Measurements from ENCODE around the gene SHISA5.

The SHISA5 gene

GRCh38 chr3:48446043-48446424 lies 57.9 kb downstream of the SHISA5 start:
- Histone ChIP-seq H3K4me3 (ENCODE audit: low read length) (peak overlapping the region; percentile 82), H3K4me2 (ENCODE audit: low read length) (peak overlapping the region; percentile 90), H3K4me1 (ENCODE audit: control insufficient read depth, insufficient read depth, low read length) (peaks cover 32% of the 10 kb centered on the region), H3K9ac (ENCODE audit: low read depth, low read length) (peak overlapping the region; percentile 84), H3K36me3 (ENCODE audit: insufficient read depth, low read length) (peaks cover 21% of the 10 kb centered on the region), H3K9me3 (replicated peaks; ENCODE audit: low read length) (no peaks in the 10 kb centered on the region), H3K27me3 (ENCODE audit: control insufficient read depth, insufficient read depth, low read length) (no peaks in the 10 kb centered on the region)

GRCh38 chr3:48445277-48445882 lies 58.6 kb downstream of the SHISA5 start:
- Histone ChIP-seq H3K9ac (ENCODE audit: low read depth, low read length) (peak overlapping the region; percentile 84), H3K4me3 (ENCODE audit: low read length) (peak overlapping the region; percentile 82), H3K4me1 (ENCODE audit: control insufficient read depth, insufficient read depth, low read length) (peaks cover 32% of the 10 kb centered on the region), H3K9me3 (replicated peaks; ENCODE audit: low read length) (no peaks in the 10 kb centered on the region), H3K27me3 (ENCODE audit: control insufficient read depth, insufficient read depth, low read length) (no peaks in the 10 kb centered on the region), H3K4me2 (ENCODE audit: low read length) (peak overlapping the region; percentile 90), H3K36me3 (ENCODE audit: insufficient read depth, low read length) (peaks cover 21% of the 10 kb centered on the region)

- peak overlapping the region; percentile 88 for H3K4me3 ChIP-seq (ENCODE audit: low read length)
- peak overlapping the region; percentile 94 for H3K9ac ChIP-seq (ENCODE audit: low read depth, low read length)
- peaks cover 21% of the 10 kb centered on the region for H3K36me3 ChIP-seq (ENCODE audit: insufficient read depth, low read length)
- H3K4me2 ChIP-seq (ENCODE audit: low read length), result peak overlapping the region; percentile 90
- H3K9me3 ChIP-seq (replicated peaks; ENCODE audit: low read length), result no peaks in the 10 kb centered on the region
- peaks cover 20% of the 10 kb centered on the region for H3K4me1 ChIP-seq (ENCODE audit: control insufficient read depth, insufficient read depth, low read length)
- H3K27me3 ChIP-seq (ENCODE audit: control insufficient read depth, insufficient read depth, low read length), result no peaks in the 10 kb centered on the region
These were observed 62.0 kb downstream of the SHISA5 start for GRCh38 chr3:48441940-48442339.

- H3K4me2 ChIP-seq (ENCODE audit: low read length), result peak overlapping the region; percentile 90
- peak overlapping the region; percentile 94 for H3K9ac ChIP-seq (ENCODE audit: low read depth, low read length)
- H3K36me3 ChIP-seq (ENCODE audit: insufficient read depth, low read length), result peaks cover 21% of the 10 kb centered on the region
- H3K4me3 ChIP-seq (ENCODE audit: low read length), result peak overlapping the region; percentile 88
- peaks cover 14% of the 10 kb centered on the region for H3K4me1 ChIP-seq (ENCODE audit: control insufficient read depth, insufficient read depth, low read length)
- H3K27me3 ChIP-seq (ENCODE audit: control insufficient read depth, insufficient read depth, low read length), result no peaks in the 10 kb centered on the region
- H3K9me3 ChIP-seq (replicated peaks; ENCODE audit: low read length), result no peaks in the 10 kb centered on the region
These were observed 63.4 kb downstream of the SHISA5 start for GRCh38 chr3:48440590-48440958.

- peaks cover 11% of the 10 kb centered on the region for H3K4me1 ChIP-seq (ENCODE audit: control insufficient read depth, insufficient read depth, low read length)
- H3K27me3 ChIP-seq (ENCODE audit: control insufficient read depth, insufficient read depth, low read length), result no peaks in the 10 kb centered on the region
- no peaks in the 10 kb centered on the region for H3K9me3 ChIP-seq (replicated peaks; ENCODE audit: low read length)
- peaks cover 21% of the 10 kb centered on the region for H3K36me3 ChIP-seq (ENCODE audit: insufficient read depth, low read length)
- peak within 1 kb of the TSS; percentile 94 for H3K9ac ChIP-seq (ENCODE audit: low read depth, low read length)
- peak within 1 kb of the TSS; percentile 90 for H3K4me2 ChIP-seq (ENCODE audit: low read length)
- H3K4me3 ChIP-seq (ENCODE audit: low read length), result peak within 1 kb of the TSS; percentile 88
These were observed 64.0 kb downstream of the SHISA5 start, which contains the start of the genes CCDC51 and TMA7 for GRCh38 chr3:48439820-48440589. TSS of gene CCDC51 (minus strand) at chr3:48440119. CDS start at chr3:48435128, 4,991 bp downstream. TSS of gene TMA7 (plus strand) at chr3:48440257. CDS start at chr3:48440297, 40 bp downstream.

- Histone ChIP-seq H3K9ac (ENCODE audit: low read depth, low read length) (no peak overlapping the region), H3K27me3 (ENCODE audit: control insufficient read depth, insufficient read depth, low read length) (no peaks in the 10 kb centered on the region), H3K4me3 (ENCODE audit: low read length) (no peak overlapping the region), H3K36me3 (ENCODE audit: insufficient read depth, low read length) (peaks cover 13% of the 10 kb centered on the region), H3K4me1 (ENCODE audit: control insufficient read depth, insufficient read depth, low read length) (peaks cover 17% of the 10 kb centered on the region), H3K4me2 (ENCODE audit: low read length) (no peak overlapping the region), H3K9me3 (replicated peaks; ENCODE audit: low read length) (no peaks in the 10 kb centered on the region)
These were observed 66.2 kb downstream of the SHISA5 start for GRCh38 chr3:48437812-48438211.

- no peak overlapping the region for H3K4me2 ChIP-seq (ENCODE audit: low read length)
- no peak overlapping the region for H3K4me3 ChIP-seq (ENCODE audit: low read length)
- H3K27me3 ChIP-seq (ENCODE audit: control insufficient read depth, insufficient read depth, low read length), result no peaks in the 10 kb centered on the region
- H3K4me1 ChIP-seq (ENCODE audit: control insufficient read depth, insufficient read depth, low read length), result peaks cover 13% of the 10 kb centered on the region
- no peaks in the 10 kb centered on the region for H3K9me3 ChIP-seq (replicated peaks; ENCODE audit: low read length)
- peaks cover 13% of the 10 kb centered on the region for H3K36me3 ChIP-seq (ENCODE audit: insufficient read depth, low read length)
- no peak overlapping the region for H3K9ac ChIP-seq (ENCODE audit: low read depth, low read length)
These were observed 67.1 kb downstream of the SHISA5 start for GRCh38 chr3:48436855-48437254.

GRCh38 chr3:48436477-48436787 lies 67.5 kb downstream of the SHISA5 start:
- Histone ChIP-seq H3K9ac (ENCODE audit: low read depth, low read length) (no peak overlapping the region), H3K9me3 (replicated peaks; ENCODE audit: low read length) (no peaks in the 10 kb centered on the region), H3K4me1 (ENCODE audit: control insufficient read depth, insufficient read depth, low read length) (peaks cover 9% of the 10 kb centered on the region)

GRCh38 chr3:48435774-48436476 lies 68.0 kb downstream of the SHISA5 start:
- Histone ChIP-seq H3K4me3 (ENCODE audit: low read length) (no peak overlapping the region), H3K9me3 (replicated peaks; ENCODE audit: low read length) (no peaks in the 10 kb centered on the region), H3K9ac (ENCODE audit: low read depth, low read length) (no peak overlapping the region), H3K4me2 (ENCODE audit: low read length) (no peak overlapping the region), H3K4me1 (ENCODE audit: control insufficient read depth, insufficient read depth, low read length) (peaks cover 6% of the 10 kb centered on the region), H3K27me3 (ENCODE audit: control insufficient read depth, insufficient read depth, low read length) (no peaks in the 10 kb centered on the region), H3K36me3 (ENCODE audit: insufficient read depth, low read length) (peaks cover 10% of the 10 kb centered on the region)

More at GRCh38 chr3:48436477-48436787, 67.5 kb downstream of the SHISA5 start:
- Histone ChIP-seq H3K36me3 (ENCODE audit: insufficient read depth, low read length) (peaks cover 11% of the 10 kb centered on the region), H3K4me2 (ENCODE audit: low read length) (no peak overlapping the region), H3K4me3 (ENCODE audit: low read length) (no peak overlapping the region), H3K27me3 (ENCODE audit: control insufficient read depth, insufficient read depth, low read length) (no peaks in the 10 kb centered on the region)

GRCh38 chr3:48435223-48435595 lies 68.8 kb downstream of the SHISA5 start:
- H3K9ac ChIP-seq (ENCODE audit: low read depth, low read length), result no peak overlapping the region
- H3K9me3 ChIP-seq (replicated peaks; ENCODE audit: low read length), result no peaks in the 10 kb centered on the region
- peaks cover 10% of the 10 kb centered on the region for H3K36me3 ChIP-seq (ENCODE audit: insufficient read depth, low read length)
- H3K4me1 ChIP-seq (ENCODE audit: control insufficient read depth, insufficient read depth, low read length), result peaks cover 8% of the 10 kb centered on the region
- no peak overlapping the region for H3K4me3 ChIP-seq (ENCODE audit: low read length)
- no peak overlapping the region for H3K4me2 ChIP-seq (ENCODE audit: low read length)
- no peaks in the 10 kb centered on the region for H3K27me3 ChIP-seq (ENCODE audit: control insufficient read depth, insufficient read depth, low read length)

GRCh38 chr3:48434591-48435222 lies 69.3 kb downstream of the SHISA5 start:
- H3K4me3 ChIP-seq (ENCODE audit: low read length), result no peak overlapping the region
- no peaks in the 10 kb centered on the region for H3K9me3 ChIP-seq (replicated peaks; ENCODE audit: low read length)
- H3K9ac ChIP-seq (ENCODE audit: low read depth, low read length), result no peak overlapping the region
- no peaks in the 10 kb centered on the region for H3K27me3 ChIP-seq (ENCODE audit: control insufficient read depth, insufficient read depth, low read length)
- no peak overlapping the region for H3K4me2 ChIP-seq (ENCODE audit: low read length)
- H3K4me1 ChIP-seq (ENCODE audit: control insufficient read depth, insufficient read depth, low read length), result peaks cover 13% of the 10 kb centered on the region
- H3K36me3 ChIP-seq (ENCODE audit: insufficient read depth, low read length), result peaks cover 10% of the 10 kb centered on the region

All from skeletal muscle satellite cell (primary cell).